Renal cortex interstitium (tissue), 11 donors: ENCODE results near the gene DIAPH3. TPM values are rescaled to one million over a fixed set of nuclear protein-coding genes. Genes with fewer than 3 reads are reported as not detected.

Experiments
- DNase-seq, 11 donors: peaks; one replicate each; pipeline ENCODE4 v3.0.0-alpha.2; 2013; ENCODE audit warnings: low read depth in 9 of 11, low spot score in 4 of 11; ENCODE audit errors: extremely low read depth in 1 of 11
- polyA plus RNA-seq, 3 donors: library from polyadenylated mRNA; unstranded; fragments of 120-200 nt; gene quantifications; one replicate each; pipeline ENCODE4 v1.2.1, GENCODE V29; 2013; ENCODE audit not compliant: insufficient read length in 3 of 3

Gene DIAPH3
- polyA plus RNA-seq, 3 donors = 10.7 to 14.3 (median 14.3) TPM

DNA sequence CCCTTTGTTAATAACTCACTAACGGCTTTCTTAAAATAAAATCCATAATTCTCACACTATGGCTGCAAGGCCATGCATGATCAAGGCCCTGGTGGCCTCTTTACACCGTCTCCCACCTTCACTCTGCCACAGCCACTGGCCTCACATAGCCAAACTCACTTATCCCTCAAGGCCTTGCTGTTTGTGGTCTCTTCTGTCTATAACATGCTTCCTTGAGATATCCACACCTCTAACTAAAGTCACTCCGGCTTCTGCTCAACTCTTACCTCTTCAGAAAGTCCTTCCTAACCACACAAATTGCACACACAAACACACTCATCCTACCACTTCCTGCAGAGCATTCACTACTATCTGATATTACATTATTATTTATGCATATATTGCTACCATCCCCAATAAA, 262.5 kb downstream of the DIAPH3 start:
- DNase-seq = no peak

DNA sequence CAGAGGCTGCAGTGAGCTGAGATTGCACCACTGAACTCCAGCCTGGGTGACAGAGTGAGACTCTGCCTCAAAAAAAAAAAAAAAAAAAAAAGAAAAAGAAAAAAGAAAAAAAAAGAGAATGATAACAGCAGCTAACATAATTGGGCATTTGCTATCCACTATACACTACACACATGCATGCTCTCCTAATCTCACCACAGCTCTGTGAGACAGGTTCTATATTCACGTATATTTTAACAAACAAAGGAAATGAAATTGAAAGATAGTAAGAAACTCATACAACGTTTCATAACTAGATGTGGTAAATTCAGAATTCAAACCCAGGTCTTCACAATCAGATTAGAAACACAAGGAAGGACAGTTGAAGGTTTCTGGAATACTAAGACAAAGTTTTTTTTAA, 265.7 kb downstream of the DIAPH3 start:
- no peak for DNase-seq

DNA sequence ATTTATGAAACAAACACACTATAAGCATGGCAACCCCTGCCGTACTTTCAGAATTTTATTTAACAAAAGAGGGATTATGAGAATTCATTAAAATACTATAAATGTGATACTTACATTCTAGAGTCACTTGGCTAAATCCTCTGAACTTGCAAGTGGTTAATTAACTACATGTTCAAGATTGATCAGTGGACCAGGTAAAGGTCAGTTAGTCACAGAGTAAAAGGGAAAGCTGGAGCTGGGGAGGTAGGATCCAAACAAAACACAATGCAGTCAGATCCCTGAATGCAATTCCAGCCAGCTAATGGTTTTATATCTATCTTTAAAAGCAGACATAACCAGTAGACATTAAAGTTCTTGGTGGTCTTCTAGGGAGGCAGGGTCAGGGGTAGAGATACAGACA, 270.5 kb downstream of the DIAPH3 start:
- no peak for DNase-seq

DNA sequence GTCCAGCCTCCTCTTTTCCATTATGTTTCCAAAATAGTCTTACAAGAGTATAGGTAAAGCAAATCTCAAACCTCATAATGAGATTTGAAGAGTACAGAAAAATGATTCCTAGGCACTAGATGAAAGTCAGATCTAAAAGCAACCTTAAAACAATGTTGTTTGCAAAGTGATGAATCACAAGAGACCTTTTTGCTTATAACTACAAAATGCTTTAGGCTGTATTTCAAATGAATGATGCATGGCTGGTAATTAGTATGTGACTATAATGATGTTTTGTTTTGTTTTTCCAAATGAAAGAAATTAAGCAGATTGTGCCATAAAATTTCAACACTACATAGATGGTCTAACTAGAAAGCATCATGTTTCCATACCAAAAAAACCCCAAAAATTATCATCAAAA, 272.7 kb downstream of the DIAPH3 start:
- DNase-seq = no peak

DNA sequence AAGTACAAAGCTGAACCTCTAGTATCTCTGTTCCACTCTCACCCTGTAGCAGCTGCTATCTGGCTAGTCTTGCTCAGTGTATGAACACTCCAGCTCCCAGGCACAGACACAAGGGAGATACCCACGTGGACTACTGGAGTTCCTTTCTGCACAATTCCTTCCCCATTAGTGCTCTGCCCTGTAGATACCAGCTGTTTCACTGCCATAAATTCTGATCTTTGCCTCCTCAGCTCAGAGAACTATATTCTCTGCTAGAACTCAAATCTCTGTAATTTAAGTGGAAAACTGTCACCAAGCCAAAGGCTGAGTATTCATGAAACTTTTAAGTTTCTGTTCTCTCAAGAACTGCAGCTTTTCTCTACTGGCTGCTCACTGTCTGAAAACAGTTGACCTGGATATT, 273.7 kb downstream of the DIAPH3 start:
- no peak for DNase-seq

DNA sequence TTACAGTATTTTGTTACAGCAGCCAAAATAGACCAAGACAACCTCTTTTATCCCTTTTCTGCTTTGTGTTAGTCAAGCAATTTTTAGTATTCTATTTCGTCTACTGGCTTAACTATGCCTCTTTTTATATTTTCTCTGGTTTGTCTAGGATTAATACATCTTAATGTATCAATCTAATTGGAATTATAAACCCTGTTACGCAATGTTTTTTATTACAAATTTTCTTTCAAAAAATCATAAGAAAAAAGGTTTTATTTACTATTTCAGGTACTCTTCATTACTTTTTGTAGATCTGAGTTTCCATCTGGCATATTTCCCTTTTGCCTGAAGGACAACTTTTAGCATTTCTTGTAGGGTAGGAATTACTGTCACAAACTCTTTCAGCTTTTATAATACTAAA, 275.3 kb downstream of the DIAPH3 start:
- no peak for DNase-seq

DNA sequence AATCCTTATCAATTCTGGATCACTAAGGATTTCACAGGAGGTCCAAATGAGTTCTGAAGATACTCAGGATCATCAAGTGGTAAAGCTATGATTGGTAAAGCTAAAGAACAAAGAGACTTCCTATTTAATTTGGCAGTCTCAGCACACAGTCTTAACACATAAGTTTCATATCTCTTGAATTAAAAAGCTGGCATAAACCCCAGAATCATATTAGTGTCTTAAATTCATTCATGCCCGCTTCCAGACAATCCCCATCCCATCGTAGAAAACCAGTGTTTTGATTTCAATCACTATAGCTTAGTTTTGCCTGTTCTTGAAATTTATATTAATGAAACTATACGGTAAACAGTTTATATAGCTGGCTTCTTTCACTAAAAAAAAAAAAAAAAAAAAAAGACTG, 278.7 kb downstream of the DIAPH3 start:
- DNase-seq = no peak

DNA sequence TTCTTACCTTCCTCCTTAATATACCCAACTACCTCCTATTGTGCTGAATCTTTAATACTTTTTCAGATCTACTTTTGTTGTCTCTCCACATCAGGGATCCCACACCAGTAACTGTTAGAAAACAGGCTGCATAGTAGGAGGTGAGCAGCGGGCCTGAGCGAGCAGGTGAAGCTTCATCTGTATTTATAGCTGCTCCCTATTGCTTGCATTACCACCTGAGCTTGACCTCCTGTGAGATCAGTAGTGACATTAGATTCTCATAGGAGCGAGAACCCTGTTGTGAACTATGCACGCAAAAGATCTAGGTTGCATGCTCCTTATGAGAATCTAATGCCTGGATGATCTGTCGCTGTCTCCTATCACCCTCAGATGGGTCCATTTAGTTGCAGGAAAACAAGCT, 279.8 kb downstream of the DIAPH3 start:
- no peak for DNase-seq

DNA sequence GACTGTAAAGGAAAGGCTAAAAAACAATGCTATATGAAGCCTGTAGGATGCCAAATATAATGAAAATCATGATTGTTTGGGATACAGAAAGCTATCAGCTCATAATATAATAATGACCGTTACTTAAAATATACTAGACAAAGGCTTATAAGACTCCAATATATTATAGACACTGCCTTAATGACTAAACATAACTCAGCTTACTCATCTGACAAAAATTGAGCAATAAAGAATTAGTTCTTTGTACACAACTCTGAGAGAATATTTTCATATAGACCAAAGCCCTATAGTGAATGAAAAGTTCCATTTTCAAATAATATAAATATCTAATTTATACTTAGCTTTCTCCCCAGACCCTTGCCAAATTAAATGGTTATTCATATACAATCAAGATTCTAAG, 283.3 kb downstream of the DIAPH3 start:
- no peak for DNase-seq

DNA sequence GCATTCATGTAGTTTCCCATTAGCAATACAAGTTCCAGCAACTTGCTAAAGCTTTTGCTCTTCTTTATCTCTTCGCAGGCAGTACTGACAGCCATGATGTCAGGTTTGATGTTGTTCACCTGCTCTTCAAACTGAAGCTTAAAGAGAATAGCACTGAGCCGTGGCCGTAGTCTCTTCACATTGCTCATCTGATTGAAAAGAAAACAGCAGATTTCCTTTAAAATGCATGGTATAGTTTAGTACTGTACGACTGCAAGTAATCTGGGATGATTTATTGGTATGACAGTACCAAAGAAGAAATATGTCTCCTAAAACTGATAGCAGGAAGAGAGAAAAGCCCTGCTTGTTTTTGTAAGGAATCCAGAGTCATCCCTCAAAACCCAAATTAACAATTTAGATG, 284.4 kb downstream of the DIAPH3 start:
- DNase-seq = peak in 9 of 11 donors; percentile 5 to 34 (median 15)

DNA sequence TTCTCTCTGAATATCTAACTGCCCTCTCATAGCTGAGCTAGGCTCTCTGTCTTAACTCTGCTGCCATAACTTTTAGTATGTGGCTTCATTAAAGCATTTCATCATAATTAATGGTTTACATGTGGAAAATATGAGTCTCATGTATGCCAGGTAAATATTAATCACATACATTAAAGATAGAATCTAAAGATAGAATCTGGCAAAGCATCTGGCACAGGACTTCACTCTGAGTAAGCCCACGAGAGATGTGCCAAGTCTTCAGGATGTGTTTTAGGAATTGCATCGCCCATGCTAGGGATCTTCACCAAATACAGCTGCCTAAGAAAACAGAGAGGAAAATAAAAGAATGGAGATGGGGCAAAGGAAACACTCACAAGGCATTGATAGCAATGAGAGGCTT, 285.8 kb downstream of the DIAPH3 start:
- DNase-seq = no peak

DNA sequence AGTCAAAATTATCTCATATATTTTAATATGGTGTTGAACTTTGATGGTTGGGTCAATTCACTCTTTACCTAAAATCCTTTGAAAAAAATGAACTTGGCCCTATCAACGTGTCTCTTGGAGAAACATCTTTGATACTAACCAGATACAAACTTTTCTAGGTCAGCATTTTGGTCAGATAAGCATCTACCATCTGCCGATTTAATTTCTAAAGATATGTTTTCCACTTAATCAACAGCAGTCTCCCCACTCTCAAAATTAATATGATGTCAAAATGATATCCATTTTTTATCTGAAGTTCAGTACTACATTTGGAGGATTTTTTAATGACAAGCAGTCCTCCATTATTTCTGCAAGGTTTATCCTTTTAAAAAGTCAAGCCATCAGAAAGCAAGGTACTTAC, 288.8 kb downstream of the DIAPH3 start:
- DNase-seq = no peak

DNA sequence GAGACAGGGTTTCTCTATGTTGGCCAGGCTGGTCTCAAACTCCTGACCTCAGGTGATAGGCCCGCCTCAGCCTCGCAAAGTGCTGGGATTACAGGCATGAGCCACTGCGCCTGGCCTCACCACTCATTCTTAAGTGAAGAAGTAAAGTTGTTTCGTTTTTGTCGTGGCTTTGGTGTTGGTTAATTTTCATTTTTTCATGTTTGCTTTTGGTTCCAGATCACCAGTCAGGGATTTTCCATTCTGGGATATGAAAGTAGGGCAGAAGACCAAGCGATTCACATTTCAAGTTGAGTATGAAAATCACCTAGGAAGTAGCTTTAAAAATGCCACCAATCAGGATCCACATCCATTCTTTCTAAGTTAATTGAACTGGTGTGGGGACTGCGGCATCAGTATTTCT, 289.9 kb downstream of the DIAPH3 start:
- DNase-seq = no peak

DNA sequence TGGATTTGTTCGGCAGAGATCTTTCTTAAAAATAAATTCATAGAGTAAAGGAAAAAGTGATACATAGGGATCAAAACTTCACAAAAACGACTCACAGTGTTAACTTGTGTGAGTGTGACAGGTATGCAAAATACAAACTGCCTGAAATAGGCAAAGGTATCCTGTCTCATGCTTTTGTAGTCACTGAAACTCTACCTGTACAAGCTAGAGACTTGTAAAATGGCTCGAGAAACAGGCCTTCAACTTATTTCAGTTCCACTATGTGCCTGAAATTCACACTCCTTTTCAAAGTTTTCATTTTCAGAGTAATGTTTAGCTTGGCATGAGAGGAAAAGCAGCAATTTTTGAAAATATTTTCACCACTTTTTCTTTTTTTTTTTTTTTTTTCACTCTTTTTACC, 290.4 kb downstream of the DIAPH3 start:
- DNase-seq = no peak

DNA sequence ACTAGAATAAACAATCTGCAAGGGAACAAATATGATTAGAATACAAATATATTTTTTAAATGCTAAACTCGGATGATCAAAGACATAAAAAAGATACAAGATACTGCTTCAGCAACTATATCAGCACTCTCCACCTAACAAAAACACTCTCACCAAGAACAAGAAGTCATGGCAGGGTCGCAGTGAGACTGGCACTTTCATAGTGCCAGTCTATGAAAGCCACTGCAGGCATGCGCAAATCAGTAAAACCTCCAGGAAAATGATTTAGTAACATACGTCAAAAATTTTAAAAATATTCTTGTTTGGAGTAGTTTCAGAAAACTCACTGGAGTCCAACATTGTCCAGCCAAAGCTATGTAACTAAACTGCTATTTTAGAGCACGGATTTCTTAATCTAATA, 295.9 kb downstream of the DIAPH3 start:
- DNase-seq = no peak

DNA sequence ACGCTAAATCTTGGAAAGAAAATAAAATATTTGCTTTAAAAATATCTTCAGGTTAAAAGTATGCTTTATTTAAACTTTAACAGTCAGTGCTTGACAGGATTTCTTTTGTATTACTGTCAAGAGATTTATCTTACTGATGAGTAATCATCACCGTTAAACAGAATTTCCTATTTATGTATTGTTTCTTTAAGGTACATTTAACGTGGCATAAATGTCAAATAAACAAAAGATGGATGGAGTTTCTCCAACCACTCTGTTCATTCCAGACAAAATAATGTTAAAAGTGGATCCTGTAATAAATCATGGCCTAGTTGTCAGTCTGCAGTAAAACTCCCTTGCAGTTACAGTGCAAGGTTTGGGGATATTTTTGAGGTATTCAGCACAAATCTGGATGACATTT, 298.3 kb downstream of the DIAPH3 start:
- no peak for DNase-seq

DNA sequence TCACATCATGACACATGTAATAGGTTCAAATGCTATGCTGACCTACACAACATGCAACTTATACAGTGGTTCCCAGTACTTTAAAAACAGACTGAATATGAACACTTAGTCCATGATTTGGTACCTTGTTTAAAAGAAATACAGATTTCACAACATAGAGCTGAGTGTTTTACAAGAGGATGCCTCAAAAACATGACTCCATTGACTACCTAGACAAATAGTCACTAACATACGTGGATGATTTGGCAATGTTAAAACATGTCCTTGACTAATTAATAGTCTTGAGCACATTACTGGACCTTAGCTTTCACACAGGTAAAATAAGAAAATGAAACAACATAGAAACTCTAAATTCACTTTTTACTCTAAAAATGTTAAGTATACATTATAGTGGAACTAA, 300.1 kb downstream of the DIAPH3 start:
- no peak for DNase-seq

DNA sequence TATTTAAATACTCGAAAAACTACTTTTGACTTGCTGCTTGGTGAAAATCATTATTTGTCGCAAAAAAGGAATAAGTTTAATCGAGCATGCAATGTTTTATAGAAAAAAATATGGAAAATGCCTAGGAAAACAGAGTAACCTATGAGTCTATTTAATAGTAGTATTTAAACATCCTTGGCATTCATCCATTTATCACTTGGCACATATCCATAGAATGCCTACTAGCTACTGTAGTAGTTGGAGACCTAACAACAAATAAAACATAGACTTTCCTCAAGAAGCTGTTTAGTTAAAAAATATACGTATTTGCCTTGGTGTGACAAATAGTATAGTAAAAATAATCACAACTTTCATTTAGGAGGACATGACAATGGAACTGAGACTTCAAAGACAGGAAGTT, 302.1 kb downstream of the DIAPH3 start:
- DNase-seq = no peak

DNA sequence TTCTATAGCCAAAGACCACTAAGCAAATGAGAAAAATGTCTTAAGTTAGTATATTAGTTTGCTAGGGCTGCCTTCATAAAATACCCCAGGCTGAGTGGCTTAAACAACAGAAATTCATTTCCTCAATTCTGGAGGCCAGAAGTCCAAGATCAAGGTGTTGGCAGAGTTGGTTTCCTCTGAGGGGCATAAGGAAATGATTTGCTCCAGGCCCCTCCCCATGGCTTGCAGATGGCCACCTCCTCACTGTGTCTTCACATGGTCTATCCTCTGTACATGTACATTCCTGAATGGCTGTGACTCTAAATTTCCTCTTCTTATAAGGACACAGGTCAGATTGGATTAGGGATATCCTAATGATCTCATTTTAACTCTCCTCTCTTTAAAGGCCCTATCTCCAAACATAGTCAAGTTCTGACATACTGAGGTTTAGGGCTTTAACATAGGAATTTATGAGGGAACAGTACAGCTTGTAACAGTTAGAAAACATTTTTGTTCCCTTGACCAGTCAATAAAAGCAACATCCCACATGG, 307.4 kb downstream of the DIAPH3 start:
- DNase-seq = no peak

DNA sequence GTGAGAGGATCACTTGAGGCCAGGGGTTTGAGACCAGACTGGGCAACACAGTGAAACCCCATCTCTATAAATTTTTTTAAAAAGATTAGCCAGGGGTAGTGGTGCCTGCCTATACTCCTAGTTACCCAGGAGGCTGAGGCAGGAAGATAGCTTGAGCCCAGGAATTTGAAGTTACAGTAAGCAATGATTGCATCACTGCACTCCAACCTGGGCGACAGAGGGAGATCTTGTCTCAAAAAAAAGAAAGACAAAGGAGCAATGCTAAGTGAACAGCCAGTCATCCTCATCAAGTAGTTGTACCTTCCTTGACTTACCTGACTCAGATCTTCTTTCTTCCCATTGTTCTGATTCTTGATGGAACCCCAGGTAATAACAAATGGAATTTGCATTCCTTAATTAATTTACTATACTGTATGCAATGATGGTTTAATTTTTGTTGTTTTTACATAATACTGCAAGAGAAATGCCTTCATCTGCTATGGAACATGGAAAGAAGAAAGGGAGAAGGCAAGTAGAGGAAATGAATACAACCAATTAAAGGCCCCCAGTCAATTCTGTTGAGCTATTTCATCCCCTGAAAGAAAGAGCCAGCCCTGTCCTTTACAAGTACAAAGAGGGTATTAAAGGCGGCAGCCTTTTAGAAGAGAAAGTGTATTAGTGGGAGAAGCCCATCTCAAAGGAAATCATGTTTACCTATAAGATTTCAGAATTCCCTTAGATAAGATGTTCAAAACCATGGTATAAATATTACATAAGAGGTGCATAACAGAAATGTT, 316.7 kb downstream of the DIAPH3 start:
- no peak for DNase-seq

DNA sequence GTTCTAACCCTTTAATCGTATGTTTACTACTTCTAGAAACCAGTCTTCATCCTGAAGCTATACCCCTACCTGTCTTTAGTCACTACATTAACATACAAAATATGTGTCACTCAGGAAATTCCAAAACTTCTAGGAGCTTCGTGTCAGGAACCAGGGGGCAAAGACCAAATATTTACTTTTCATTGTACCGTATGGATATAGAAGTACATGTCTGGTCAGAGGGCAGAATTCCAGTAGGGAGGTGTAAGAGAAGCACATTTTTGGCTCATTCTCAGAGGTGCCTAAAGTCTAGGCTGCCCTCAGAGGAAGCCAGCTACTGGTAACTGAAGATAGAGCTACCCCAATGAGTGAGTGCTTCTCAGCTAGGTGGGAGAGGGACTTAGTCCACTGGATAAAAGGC, 320.7 kb downstream of the DIAPH3 start:
- no peak for DNase-seq
